Measurements from ENCODE around the gene NFKBIE.

NFKBIE gene

DNA sequence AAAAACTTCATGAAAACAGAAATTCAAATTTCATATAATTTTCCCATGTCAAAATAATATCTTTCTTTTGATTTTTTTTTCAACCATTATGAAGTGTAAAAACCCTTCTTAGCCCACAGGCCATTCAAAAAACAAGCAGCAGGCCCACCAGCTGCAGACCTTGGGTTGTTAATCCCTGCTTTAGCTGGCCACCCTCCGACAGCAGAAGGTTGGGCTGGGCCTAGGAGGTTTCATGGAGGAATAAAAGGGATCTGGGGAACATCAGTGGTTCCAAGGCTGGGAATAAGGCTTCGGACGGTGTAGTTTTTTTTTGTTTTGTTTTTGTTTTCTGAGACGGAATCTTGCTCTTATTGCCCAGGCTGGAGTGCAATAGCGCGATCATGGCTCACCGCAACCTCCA lies 22.0 kb downstream of the NFKBIE start:
- DNase-seq (ENCODE audit: low spot score) = no peak
- POLR2A ChIA-PET (ENCODE audit: low non-redundant PET) = no interaction called here
- CTCF ChIA-PET = no interaction called here
- TF ChIP-seq, protein P1, sequence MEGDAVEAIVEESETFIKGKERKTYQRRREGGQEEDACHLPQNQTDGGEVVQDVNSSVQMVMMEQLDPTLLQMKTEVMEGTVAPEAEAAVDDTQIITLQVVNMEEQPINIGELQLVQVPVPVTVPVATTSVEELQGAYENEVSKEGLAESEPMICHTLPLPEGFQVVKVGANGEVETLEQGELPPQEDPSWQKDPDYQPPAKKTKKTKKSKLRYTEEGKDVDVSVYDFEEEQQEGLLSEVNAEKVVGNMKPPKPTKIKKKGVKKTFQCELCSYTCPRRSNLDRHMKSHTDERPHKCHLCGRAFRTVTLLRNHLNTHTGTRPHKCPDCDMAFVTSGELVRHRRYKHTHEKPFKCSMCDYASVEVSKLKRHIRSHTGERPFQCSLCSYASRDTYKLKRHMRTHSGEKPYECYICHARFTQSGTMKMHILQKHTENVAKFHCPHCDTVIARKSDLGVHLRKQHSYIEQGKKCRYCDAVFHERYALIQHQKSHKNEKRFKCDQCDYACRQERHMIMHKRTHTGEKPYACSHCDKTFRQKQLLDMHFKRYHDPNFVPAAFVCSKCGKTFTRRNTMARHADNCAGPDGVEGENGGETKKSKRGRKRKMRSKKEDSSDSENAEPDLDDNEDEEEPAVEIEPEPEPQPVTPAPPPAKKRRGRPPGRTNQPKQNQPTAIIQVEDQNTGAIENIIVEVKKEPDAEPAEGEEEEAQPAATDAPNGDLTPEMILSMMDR (conservative IDR thresholded peaks at IDR 0.05; ENCODE audit: low read depth) = no peak
- no peak overlapping the region for H3K27ac ChIP-seq

DNA sequence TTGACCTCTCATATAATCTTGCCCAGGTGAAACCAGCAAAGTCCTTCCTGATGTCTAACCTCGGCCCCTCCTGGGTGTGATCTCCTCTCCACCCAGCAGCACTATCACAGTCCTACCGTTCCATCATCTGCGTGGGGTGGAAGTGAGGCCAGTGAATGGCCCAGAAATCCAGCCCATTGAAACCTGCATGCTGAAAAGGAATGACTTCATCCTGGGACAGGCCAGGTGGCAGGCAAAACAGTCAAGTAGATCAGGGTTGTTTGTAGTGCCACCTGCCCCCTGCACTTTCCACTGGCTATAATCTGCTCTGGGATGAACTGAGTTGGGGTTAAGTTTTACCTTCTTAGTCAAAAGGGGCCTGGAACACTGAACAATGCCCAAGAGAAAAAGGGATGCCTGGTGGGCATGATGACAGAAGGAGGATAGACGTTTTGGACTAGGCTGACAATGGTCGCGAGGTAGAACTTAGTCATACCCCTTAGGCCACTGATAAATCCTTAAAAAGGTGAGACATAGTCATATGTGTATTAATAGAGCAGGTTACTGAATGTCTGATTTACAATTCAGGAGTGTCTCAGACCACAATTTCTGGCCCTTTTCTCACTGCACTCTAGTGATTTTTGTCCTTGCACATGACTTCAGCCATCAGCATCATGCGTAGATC lies 26.5 kb downstream of the NFKBIE start:
- ChIA-PET POLR2A (ENCODE audit: low non-redundant PET) (interaction anchor here (1.8 kb wide), 1 partner anchor 8 kb away, joined by 5 read pairs; the partner anchor contains the start of gene HSP90AB1), CTCF (interaction anchor here (0.7 to 1.6 kb wide), 3 partner anchors 12 to 120 kb away, joined by 3 to 5 read pairs (median 4); no protein-coding TSS in a partner anchor)
- TF ChIP-seq, protein P1 (conservative IDR thresholded peaks at IDR 0.05; ENCODE audit: low read depth) = no peak
- no peak for DNase-seq (ENCODE audit: low spot score)
- H3K27ac ChIP-seq = no peak overlapping the region

DNA sequence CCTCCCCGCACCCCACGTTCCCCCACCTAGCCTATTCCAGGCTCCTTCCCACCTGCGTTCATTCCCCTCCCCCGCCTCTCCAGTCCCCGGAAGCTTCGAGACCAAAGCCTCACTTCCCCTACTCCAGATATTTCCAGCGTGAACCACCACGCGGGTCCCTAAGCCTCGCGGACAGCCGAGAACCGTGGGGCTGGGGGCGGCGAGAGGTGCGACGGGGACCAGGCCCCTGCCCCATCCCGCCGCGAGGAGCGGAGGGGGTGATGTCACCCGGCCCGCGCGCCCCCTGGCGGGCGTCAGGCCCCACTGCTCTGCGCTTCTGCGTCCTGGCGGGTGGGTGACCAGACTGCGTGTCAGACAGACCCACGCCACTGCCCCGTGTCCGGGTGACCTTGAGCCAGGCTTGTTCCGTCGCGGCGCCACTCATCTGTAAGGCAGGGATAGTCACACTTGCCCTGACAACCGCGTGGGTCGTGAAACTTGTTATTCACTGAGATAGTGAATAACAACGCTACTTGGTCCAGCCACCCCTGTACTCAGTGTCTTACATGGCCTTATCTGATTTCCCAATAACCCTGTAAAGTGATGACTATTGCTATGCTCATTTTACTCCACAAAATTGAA lies 27.4 kb downstream of the NFKBIE start:
- no peak for DNase-seq (ENCODE audit: low spot score)
- ChIA-PET CTCF (interaction anchor here (0.6 to 1.6 kb wide), 24 partner anchors 8 to 598 kb away, joined by 3 to 11 read pairs (median 3); partner anchors contain the start of gene SLC29A1), POLR2A (ENCODE audit: low non-redundant PET) (interaction anchor here (0.6 to 1.8 kb wide), 2 partner anchors 9 to 19 kb away, joined by 4 to 5 read pairs; partner anchors contain the start of gene HSP90AB1)
- peak overlapping the region; percentile 94 for H3K27ac ChIP-seq
- TF ChIP-seq, protein P1 (conservative IDR thresholded peaks at IDR 0.05; ENCODE audit: low read depth) = peak; percentile 97

- peak overlapping the region; percentile 94 for H3K27ac ChIP-seq
- DNase-seq (ENCODE audit: low spot score) = peak; percentile 97
- TF ChIP-seq, protein P1 (conservative IDR thresholded peaks at IDR 0.05; ENCODE audit: low read depth) = no peak
- ChIA-PET POLR2A (ENCODE audit: low non-redundant PET) (interaction anchor here (1.8 kb wide), 1 partner anchor 10 kb away, joined by 5 read pairs; the partner anchor contains the start of gene HSP90AB1), CTCF (interaction anchor here (0.6 to 1.6 kb wide), 22 partner anchors 9 to 597 kb away, joined by 3 to 11 read pairs (median 3); partner anchors contain the start of gene SLC29A1)
Observed at GRCh38 chr6:44237021-44237812, 28.1 kb downstream of the NFKBIE start.

DNA sequence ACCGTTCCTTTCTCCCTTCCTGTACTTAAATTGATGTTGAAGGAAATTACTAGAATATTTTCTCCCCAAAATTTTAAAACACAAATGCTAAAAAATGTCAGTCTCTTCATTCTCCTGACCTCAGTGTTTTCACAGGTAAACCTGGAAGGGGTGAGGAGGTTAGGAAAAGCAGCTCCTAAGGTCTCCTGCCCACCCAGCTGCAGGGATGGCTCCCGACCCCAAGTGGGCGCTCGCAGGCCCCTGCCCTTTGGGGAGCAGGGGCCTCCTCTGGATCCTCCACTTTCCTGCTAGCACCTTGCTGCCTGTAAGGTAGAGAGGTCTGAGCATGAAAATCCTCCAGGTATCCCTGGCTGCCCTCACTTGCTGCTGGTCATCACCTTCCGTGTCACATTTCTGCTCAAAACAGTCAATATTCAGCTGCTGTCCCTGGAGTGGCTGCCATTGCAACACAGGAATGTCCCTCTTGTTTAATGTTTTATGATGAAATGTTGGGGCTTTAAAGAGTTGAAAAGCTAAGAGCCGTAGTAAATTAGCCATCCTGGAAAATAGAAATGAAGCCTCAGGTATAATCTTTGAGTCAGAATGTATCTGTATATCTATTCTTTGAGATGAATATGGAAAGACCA lies 29.3 kb downstream of the NFKBIE start:
- TF ChIP-seq, protein P1 (conservative IDR thresholded peaks at IDR 0.05; ENCODE audit: low read depth) = no peak
- CTCF ChIA-PET = interaction anchor here (0.6 to 0.9 kb wide), 2 partner anchors 136 to 275 kb away, joined by 3 read pairs; no protein-coding TSS in a partner anchor
- no peak for DNase-seq (ENCODE audit: low spot score)
- H3K27ac ChIP-seq = peak overlapping the region; percentile 94
- POLR2A ChIA-PET (ENCODE audit: low non-redundant PET) = no interaction called here

Data from RWPE1 (cell line).